PC-9 (cell line): ENCODE measurements around the gene GRHL1.

ENCODE experiments used
- EZH2 ChIP-seq: fragments of 200-600 bp; sonication (generic); IDR thresholded peaks from 2 replicates; pipeline ENCODE4 v1.8.0; 2017; ENCODE audit warnings: antibody characterized with exemption, low read depth
- TF ChIP-seq, protein P1 (sequence below): fragments of 200-600 bp; sonication (generic); conservative IDR thresholded peaks from 2 replicates; pipeline ENCODE4 v1.6.1; 2017; ENCODE audit warnings: mixed run types, antibody characterized with exemption, mild to moderate bottlenecking, moderate library complexity

DNA sequence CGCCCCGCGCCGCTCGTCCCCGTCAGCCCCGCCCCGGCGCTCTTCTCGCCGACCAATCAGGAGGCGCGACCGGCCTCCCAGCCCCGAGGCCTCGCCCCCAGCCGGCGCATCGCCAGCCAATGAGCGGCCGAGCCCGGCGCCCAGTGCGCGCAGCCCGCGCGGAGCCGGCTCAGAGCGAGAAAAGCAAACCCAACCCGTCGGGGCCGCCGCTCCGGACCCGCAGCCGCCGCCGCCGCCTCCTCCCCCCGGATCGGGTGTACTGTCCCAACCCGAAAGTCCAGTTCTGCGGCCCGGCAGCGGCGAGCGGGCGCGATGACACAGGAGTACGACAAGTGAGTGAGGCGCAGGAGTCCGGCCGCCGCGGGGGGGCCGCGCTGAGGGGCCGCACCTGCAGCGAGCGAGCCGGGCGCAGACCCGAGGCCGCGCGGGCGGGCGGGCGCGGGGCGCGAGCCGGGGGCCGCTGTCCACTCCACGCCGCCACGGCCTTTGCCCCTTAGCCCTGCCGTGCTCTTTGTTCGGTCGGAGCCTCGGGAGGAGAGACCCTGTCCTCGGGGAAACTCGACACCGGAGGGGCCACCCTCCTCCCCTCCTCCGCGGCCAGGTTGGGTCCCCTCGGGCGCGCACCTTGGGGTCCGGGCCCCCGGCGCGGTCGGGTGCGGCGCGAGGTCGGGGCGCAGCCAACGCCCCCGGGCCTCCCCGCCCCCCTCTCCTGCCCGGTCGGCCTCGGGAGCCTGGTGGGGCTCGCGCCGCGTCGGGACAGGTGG, at the start of gene GRHL1:
- TF ChIP-seq, protein P1, sequence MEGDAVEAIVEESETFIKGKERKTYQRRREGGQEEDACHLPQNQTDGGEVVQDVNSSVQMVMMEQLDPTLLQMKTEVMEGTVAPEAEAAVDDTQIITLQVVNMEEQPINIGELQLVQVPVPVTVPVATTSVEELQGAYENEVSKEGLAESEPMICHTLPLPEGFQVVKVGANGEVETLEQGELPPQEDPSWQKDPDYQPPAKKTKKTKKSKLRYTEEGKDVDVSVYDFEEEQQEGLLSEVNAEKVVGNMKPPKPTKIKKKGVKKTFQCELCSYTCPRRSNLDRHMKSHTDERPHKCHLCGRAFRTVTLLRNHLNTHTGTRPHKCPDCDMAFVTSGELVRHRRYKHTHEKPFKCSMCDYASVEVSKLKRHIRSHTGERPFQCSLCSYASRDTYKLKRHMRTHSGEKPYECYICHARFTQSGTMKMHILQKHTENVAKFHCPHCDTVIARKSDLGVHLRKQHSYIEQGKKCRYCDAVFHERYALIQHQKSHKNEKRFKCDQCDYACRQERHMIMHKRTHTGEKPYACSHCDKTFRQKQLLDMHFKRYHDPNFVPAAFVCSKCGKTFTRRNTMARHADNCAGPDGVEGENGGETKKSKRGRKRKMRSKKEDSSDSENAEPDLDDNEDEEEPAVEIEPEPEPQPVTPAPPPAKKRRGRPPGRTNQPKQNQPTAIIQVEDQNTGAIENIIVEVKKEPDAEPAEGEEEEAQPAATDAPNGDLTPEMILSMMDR = no peak
- TF ChIP-seq EZH2 = no peak
